ENCODE results near the gene ITGB3BP. TPM values are rescaled to one million over a fixed set of nuclear protein-coding genes. Genes with fewer than 3 reads are reported as not detected.

Gene ITGB3BP
- total RNA-seq, 1 experiment from 2014 or later, result 75.0 TPM

DNA sequence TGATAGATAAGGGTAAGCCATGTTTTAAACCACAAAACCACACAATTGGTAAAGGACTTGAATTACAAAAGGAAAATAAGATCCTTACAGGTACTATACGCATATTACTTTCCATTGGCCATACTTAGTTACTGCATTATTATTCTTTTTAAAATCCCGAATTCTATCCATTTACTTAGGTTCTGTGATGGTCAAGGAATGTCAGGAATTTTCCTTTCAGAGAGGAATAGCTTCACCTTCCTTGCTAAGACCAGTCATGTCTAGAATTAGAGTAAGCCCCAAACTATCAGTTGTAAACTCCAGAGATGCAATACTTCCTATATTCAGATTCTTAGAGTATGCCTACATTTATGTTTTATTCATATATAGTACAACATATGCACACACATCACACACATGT, 14.0 kb upstream of the ITGB3BP start:
- no peak for DNase-seq (ENCODE audit: low spot score)
- TF ChIP-seq EZH2 (IDR thresholded peaks at IDR 0.05; ENCODE audit: borderline replicate concordance, low read depth, low read length, poor library complexity, severe bottlenecking), result no peak
- TF ChIP-seq, protein P1, sequence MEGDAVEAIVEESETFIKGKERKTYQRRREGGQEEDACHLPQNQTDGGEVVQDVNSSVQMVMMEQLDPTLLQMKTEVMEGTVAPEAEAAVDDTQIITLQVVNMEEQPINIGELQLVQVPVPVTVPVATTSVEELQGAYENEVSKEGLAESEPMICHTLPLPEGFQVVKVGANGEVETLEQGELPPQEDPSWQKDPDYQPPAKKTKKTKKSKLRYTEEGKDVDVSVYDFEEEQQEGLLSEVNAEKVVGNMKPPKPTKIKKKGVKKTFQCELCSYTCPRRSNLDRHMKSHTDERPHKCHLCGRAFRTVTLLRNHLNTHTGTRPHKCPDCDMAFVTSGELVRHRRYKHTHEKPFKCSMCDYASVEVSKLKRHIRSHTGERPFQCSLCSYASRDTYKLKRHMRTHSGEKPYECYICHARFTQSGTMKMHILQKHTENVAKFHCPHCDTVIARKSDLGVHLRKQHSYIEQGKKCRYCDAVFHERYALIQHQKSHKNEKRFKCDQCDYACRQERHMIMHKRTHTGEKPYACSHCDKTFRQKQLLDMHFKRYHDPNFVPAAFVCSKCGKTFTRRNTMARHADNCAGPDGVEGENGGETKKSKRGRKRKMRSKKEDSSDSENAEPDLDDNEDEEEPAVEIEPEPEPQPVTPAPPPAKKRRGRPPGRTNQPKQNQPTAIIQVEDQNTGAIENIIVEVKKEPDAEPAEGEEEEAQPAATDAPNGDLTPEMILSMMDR (conservative IDR thresholded peaks at IDR 0.05; ENCODE audit: low read depth, low read length), result no peak
- ChIA-PET CTCF (no interaction called here), POLR2A (ENCODE audit: low non-redundant PET) (no interaction called here)
- H3K4me3 ChIP-seq (ENCODE audit: low read depth, low read length, poor library complexity, severe bottlenecking), result no peak overlapping the region
- no peak overlapping the region for H3K27ac ChIP-seq (ENCODE audit: low read depth, low read length, poor library complexity, severe bottlenecking)
- H3K27me3 ChIP-seq (replicated peaks; ENCODE audit: insufficient read depth, low read depth, low read length, poor library complexity), result no peaks in the 10 kb centered on the region
- H3K4me1 ChIP-seq (ENCODE audit: insufficient read depth, low read length, poor library complexity, severe bottlenecking), result no peaks in the 10 kb centered on the region
- no peaks in the 10 kb centered on the region for H3K9me3 ChIP-seq (ENCODE audit: low read depth, low read length, poor library complexity, severe bottlenecking)
- BruUV-seq (replicated peaks), result no TSS peak
- H3K36me3 ChIP-seq (ENCODE audit: insufficient read depth, low read length, poor library complexity, severe bottlenecking), result peaks cover 28% of the 10 kb centered on the region
- intact Hi-C loops (cut with micrococcal nuclease; ENCODE audit: unreplicated experiment), result loop anchor here (5.0 to 10.0 kb wide), 2 partner anchors 212 to 695 kb away; partner anchors contain the start of gene FOXD3

DNA sequence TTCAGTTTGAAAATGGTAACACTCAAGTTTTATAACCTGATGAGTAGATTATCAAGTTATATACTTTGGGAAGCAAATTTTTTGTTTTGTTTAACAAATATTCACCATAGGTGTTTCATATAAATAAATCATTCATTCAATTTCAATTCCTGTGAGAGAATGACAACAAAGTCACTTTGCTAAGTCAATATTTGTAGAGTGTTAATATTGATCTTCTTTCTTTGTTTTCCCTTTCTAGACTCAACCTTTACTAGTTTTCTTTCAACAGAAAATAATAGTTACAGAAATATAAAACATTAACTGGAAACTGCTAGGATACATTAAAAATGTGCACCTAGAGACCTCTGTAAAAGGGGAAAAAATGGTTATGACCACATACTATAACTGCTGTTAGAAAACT, 11.4 kb upstream of the ITGB3BP start:
- ChIA-PET CTCF (no interaction called here), POLR2A (ENCODE audit: low non-redundant PET) (no interaction called here)
- H3K9me3 ChIP-seq (ENCODE audit: low read depth, low read length, poor library complexity, severe bottlenecking), result no peaks in the 10 kb centered on the region
- no TSS peak for BruUV-seq (replicated peaks)
- no peak overlapping the region for H3K4me3 ChIP-seq (ENCODE audit: low read depth, low read length, poor library complexity, severe bottlenecking)
- peaks cover 31% of the 10 kb centered on the region for H3K36me3 ChIP-seq (ENCODE audit: insufficient read depth, low read length, poor library complexity, severe bottlenecking)
- H3K27me3 ChIP-seq (replicated peaks; ENCODE audit: insufficient read depth, low read depth, low read length, poor library complexity), result no peaks in the 10 kb centered on the region
- no peak for DNase-seq (ENCODE audit: low spot score)
- H3K4me1 ChIP-seq (ENCODE audit: insufficient read depth, low read length, poor library complexity, severe bottlenecking), result no peaks in the 10 kb centered on the region
- H3K27ac ChIP-seq (ENCODE audit: low read depth, low read length, poor library complexity, severe bottlenecking), result no peak overlapping the region
- intact Hi-C loops (cut with micrococcal nuclease; ENCODE audit: unreplicated experiment), result loop anchor here (10.0 kb wide), 1 partner anchor 210 kb away; the partner anchor contains the start of gene FOXD3
- TF ChIP-seq, protein P1 (conservative IDR thresholded peaks at IDR 0.05; ENCODE audit: low read depth, low read length), result no peak
- no peak for TF ChIP-seq EZH2 (IDR thresholded peaks at IDR 0.05; ENCODE audit: borderline replicate concordance, low read depth, low read length, poor library complexity, severe bottlenecking)

DNA sequence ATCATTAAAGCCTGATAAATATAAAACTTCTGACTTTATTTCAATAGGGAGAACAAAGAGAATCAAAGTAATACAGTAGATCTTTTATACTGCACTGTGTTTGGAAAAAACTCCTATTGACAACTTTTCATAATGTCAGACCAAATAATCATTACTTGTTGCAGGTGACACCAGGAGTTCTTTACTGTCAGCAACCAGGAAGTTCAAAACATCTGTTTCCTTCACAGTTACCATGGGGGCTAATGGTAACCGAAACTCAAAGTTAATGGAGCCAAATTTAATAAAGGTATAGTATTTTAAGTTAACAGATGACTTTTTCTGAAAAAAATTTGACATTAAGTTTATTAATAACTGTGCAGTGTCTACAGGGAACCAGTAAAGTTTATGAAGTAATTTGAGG, 10.9 kb upstream of the ITGB3BP start:
- POLR2A ChIA-PET (ENCODE audit: low non-redundant PET), result no interaction called here
- Histone ChIP-seq H3K9me3 (ENCODE audit: low read depth, low read length, poor library complexity, severe bottlenecking) (no peaks in the 10 kb centered on the region), H3K4me1 (ENCODE audit: insufficient read depth, low read length, poor library complexity, severe bottlenecking) (no peaks in the 10 kb centered on the region), H3K27ac (ENCODE audit: low read depth, low read length, poor library complexity, severe bottlenecking) (no peak overlapping the region), H3K36me3 (ENCODE audit: insufficient read depth, low read length, poor library complexity, severe bottlenecking) (peaks cover 34% of the 10 kb centered on the region), H3K27me3 (replicated peaks; ENCODE audit: insufficient read depth, low read depth, low read length, poor library complexity) (no peaks in the 10 kb centered on the region), H3K4me3 (ENCODE audit: low read depth, low read length, poor library complexity, severe bottlenecking) (no peak overlapping the region)
- no TSS peak for BruUV-seq (replicated peaks)
- CTCF ChIA-PET, result no interaction called here
- no peak for DNase-seq (ENCODE audit: low spot score)
- intact Hi-C loops (cut with micrococcal nuclease; ENCODE audit: unreplicated experiment), result loop anchor here (10.0 kb wide), 1 partner anchor 209 kb away; the partner anchor contains the start of gene FOXD3
- TF ChIP-seq EZH2 (IDR thresholded peaks at IDR 0.05; ENCODE audit: borderline replicate concordance, low read depth, low read length, poor library complexity, severe bottlenecking), result no peak
- TF ChIP-seq, protein P1 (conservative IDR thresholded peaks at IDR 0.05; ENCODE audit: low read depth, low read length), result no peak

Measured in A673 (cell line).